Pancreas (tissue), 10 donors: Measurements from ENCODE around the gene GUCD1. TPM values are rescaled to one million over a fixed set of nuclear protein-coding genes. Genes with fewer than 3 reads are reported as not detected.
"Not testable (repeated sequence)": the region's sequence is repeated elsewhere in the genome, so short reads cannot be mapped to it uniquely, and the experiment has no call there.

Experiments
- ATAC-seq, 4 donors: fragments of 200-7000 bp; cut with Tn5 transposase; one replicate each; pipeline versions ENCODE4 v1.8.0 to v1.9.1; 2020; ENCODE audit warnings: mild to moderate bottlenecking in 4 of 4, moderate library complexity in 4 of 4
- DNase-seq, 6 donors: peaks; one replicate each; pipeline ENCODE4 v3.0.0-alpha.2; 2020
- FAIRE-seq: peaks from 2 replicates; lab custom pipeline; 2012; peaks lifted over from hg19 to GRCh38; lab: Jason Lieb, UNC
- H3K27ac ChIP-seq, 4 donors: fragments of 200-600 bp; sonication (generic); 1 replicate in 3 of 4; 2 replicates in 1 of 4; pipeline versions ENCODE4 v1.5.0 to v1.8.0; 2020
- H3K27me3 ChIP-seq, 4 donors: fragments of 200-600 bp; one replicate each; pipeline ENCODE4 v1.8.0; 2021
- H3K36me3 ChIP-seq, 3 donors: fragments of 200-600 bp; sonication (generic) in 1 of 3; one replicate each; pipeline versions ENCODE4 v1.5.0 to v1.8.0; 2020 to 2021
- H3K4me1 ChIP-seq, 3 donors: fragments of 200-600 bp; one replicate each; pipeline ENCODE4 v1.8.0; 2021
- H3K4me3 ChIP-seq, 4 donors: fragments of 200-600 bp; sonication (generic) in 2 of 4; one replicate each; pipeline versions ENCODE4 v1.5.0 to v1.8.0; 2020 to 2021
- H3K9me3 ChIP-seq, 4 donors: fragments of 200-600 bp; one replicate each; pipeline ENCODE4 v1.8.0; 2021
- WGBS, 2 donors: extraction: QIAGEN DNeasy Blood & Tissue Kit; methylation state at CpG; one replicate each; pipeline ENCODE4 v1.1.7; 2013; 5-methylcytosine and 5-hydroxymethylcytosine counted together
- intact Hi-C, 3 donors: fragments of 100-400 bp; cut with DNase I; formaldehyde crosslinking; loops; one replicate each; pipeline versions ENCODE4 v1.11.1 to v1.14.2; 2022
- polyA plus RNA-seq, 2 donors: library from polyadenylated mRNA; stranded (reverse); fragments of 200-250 nt; gene quantifications; one replicate each; pipeline ENCODE4 v1.2.3, GENCODE V29; 2013
- total RNA-seq, 6 donors: library from RNA; stranded (reverse); fragmentation: NEBNext Ultra II Directional in 4 of 6; extraction: Animal tissue kit (Norgen Biotek cat#: 25700) in 4 of 6; gene quantifications; one replicate each; pipeline versions ENCODE4 v1.2.1 to v1.2.4, GENCODE V29; 2021 to 2023
- TF ChIP-seq, protein P1 (sequence below), 4 donors: fragments of 200-600 bp; sonication (generic) in 3 of 4; IDR thresholded peaks; one replicate each; pipeline versions ENCODE4 v1.5.0 to v1.8.0; 2021; ENCODE audit warnings: antibody characterized with exemption in 4 of 4
- donor health status: healthy with polysubstance abuse.
- donor health status: DM: no; HTN: no; CAD: no; lungs with moderate emphysema.
- donor health status: DM: no; HTN: no; CAD: no.
- donor health status: control.
- donor health status: control.
- donor health status: Bipolar disorder and iron deficiency.
- donor health status: DM: yes; HTN: yes; CAD: no.
- donor health status: DM: no; HTN: no; CAD: no.
- donor health status: DM: no; HTN: no; CAD: no.
- donor health status: DM: yes; HTN: yes; CAD: no.

GUCD1 gene
- total and polyA plus RNA-seq, 8 donors, result 39.9 to 55.2 (median 45.9) TPM

GRCh38 chr22:24599514-24599913, 44.6 kb upstream of the GUCD1 start:
- Histone ChIP-seq H3K36me3 (no peaks in the 10 kb centered on the region), H3K4me3 (no peak overlapping the region), H3K27ac (peak overlapping the region in 2 of 4 donors; percentile 19 to 24), H3K4me1 (peaks cover 6 to 17% (median 15%) of the 10 kb centered on the region in 3 donors), H3K9me3 (no peaks in the 10 kb centered on the region), H3K27me3 (no peaks in the 10 kb centered on the region)
- TF ChIP-seq, protein P1, sequence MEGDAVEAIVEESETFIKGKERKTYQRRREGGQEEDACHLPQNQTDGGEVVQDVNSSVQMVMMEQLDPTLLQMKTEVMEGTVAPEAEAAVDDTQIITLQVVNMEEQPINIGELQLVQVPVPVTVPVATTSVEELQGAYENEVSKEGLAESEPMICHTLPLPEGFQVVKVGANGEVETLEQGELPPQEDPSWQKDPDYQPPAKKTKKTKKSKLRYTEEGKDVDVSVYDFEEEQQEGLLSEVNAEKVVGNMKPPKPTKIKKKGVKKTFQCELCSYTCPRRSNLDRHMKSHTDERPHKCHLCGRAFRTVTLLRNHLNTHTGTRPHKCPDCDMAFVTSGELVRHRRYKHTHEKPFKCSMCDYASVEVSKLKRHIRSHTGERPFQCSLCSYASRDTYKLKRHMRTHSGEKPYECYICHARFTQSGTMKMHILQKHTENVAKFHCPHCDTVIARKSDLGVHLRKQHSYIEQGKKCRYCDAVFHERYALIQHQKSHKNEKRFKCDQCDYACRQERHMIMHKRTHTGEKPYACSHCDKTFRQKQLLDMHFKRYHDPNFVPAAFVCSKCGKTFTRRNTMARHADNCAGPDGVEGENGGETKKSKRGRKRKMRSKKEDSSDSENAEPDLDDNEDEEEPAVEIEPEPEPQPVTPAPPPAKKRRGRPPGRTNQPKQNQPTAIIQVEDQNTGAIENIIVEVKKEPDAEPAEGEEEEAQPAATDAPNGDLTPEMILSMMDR (IDR thresholded peaks at IDR 0.05), result no peak
- WGBS, 2 donors, result 75 to 81% methylated on average over 8 of the region's 8 CpGs
- DNase-seq (peak in 1 of 6 donors; percentile 47), FAIRE-seq (no peak), ATAC-seq (no peak)
- intact Hi-C loops, result no loop called here

- H3K27me3 ChIP-seq, H3K4me3 ChIP-seq, DNase-seq, intact Hi-C loops, FAIRE-seq, H3K36me3 ChIP-seq, ATAC-seq, H3K9me3 ChIP-seq, H3K27ac ChIP-seq: not testable (repeated sequence)
- WGBS, 2 donors, result 84 to 90% methylated on average over 9 of the region's 9 CpGs
- H3K4me1 ChIP-seq, result peaks cover 15 to 25% (median 22%) of the 10 kb centered on the region in 3 donors
Observed at GRCh38 chr22:24597076-24597475, 42.1 kb upstream of the GUCD1 start.

DNA sequence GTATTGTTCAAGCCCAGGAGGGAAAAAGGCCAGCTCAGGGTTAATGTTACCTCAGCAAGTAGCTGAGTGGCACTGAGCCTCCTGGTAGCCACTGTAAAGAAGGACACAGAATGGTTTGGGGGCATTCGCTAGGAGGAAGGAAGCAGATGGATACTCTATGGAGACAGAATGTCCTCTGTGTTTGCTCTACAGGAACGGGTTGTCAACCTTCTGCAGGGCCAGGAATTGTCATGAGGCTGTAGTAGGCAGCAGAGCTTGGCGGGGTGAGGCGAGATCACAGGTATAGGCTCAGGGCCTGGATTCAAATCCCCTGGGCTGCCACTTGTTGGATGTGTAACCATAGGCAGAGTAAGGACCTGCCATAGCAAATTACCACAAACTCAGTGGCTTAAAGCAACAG, 40.9 kb upstream of the GUCD1 start:
- FAIRE-seq, result no peak
- WGBS, 2 donors, result 93 to 94% methylated on average over 4 of the region's 4 CpGs
- intact Hi-C loops, result no loop called here
- Histone ChIP-seq H3K27me3 (no peaks in the 10 kb centered on the region), H3K27ac (no peak overlapping the region), H3K36me3 (no peaks in the 10 kb centered on the region), H3K4me1 (peaks cover 9 to 13% (median 12%) of the 10 kb centered on the region in 3 donors), H3K9me3 (no peaks in the 10 kb centered on the region), H3K4me3 (no peak overlapping the region)
- ATAC-seq, result no peak
- DNase-seq, result no peak
- TF ChIP-seq, protein P1 (IDR thresholded peaks at IDR 0.05), result no peak

DNA sequence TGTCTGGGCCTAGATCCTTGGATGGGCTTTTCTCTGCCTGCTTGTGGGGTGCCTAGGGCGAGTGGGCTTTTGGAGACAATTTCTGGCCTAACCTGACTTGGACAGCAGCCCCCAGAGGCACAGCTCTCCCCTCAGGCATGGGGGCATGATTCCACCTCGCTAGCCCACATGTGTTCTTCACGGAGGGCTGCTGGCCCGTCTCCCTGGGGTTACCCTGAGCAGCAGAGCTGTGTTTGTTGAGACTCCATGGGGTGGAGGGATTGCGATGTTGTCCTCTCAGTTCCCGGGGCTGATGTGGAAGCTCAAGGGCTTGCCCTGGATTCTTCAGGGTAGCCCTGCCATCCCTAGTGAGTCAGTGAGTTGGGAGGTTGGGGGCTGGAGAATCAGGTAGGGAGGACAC, 40.3 kb upstream of the GUCD1 start:
- DNase-seq (peak in 1 of 6 donors; percentile 53), FAIRE-seq (no peak), ATAC-seq (no peak)
- peaks cover 9 to 13% (median 9%) of the 10 kb centered on the region in 3 donors for H3K4me1 ChIP-seq
- no peak overlapping the region for H3K27ac ChIP-seq
- intact Hi-C loops, result no loop called here
- no peaks in the 10 kb centered on the region for H3K27me3 ChIP-seq
- TF ChIP-seq, protein P1 (IDR thresholded peaks at IDR 0.05), result no peak
- no peaks in the 10 kb centered on the region for H3K9me3 ChIP-seq
- WGBS, 2 donors, result 92 to 95% methylated on average over 6 of the region's 6 CpGs
- no peak overlapping the region for H3K4me3 ChIP-seq
- H3K36me3 ChIP-seq, result no peaks in the 10 kb centered on the region

DNA sequence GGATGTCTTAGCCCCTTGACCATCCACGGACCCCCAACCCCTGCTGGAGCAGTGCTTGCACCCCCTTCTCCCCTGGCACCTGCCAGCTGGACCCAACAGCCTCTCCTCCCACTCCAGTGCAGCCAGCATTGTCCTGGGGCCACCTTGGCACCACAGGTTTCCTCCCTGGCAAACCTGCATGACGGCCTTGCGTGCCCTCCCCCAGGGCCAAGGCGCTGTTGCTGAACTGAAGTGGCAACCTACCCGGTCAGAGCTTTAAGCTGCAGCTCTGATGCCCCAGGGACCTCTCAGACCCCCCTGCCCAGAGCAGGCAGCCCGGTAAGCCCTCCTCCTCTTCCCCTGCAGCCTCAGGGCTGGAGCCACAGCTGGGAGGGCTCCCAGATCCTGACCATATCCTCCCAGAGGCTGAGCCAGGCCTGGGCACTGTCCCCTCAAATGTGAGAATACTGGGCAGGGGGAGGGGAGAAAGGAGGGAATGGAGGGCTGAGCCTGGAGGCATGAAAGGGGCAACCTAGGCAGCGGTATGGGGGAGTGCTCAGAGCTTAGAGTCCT, 39.7 kb upstream of the GUCD1 start:
- Histone ChIP-seq H3K27me3 (no peaks in the 10 kb centered on the region), H3K4me3 (no peak overlapping the region), H3K4me1 (peaks cover 9 to 13% (median 9%) of the 10 kb centered on the region in 3 donors), H3K36me3 (no peaks in the 10 kb centered on the region), H3K27ac (peak overlapping the region in 1 of 4 donors; percentile 41), H3K9me3 (no peaks in the 10 kb centered on the region)
- FAIRE-seq (no peak), DNase-seq (peak in 3 of 6 donors; percentile 33 to 66 (median 61)), ATAC-seq (peak; percentile 5 to 46 (median 26))
- TF ChIP-seq, protein P1 (IDR thresholded peaks at IDR 0.05), result no peak
- intact Hi-C loops, result no loop called here
- WGBS, 2 donors, result 32 to 40% methylated on average over 7 of the region's 7 CpGs
